ENCODE data around the gene CHID1. TPM values are rescaled to one million over a fixed set of nuclear protein-coding genes. Genes with fewer than 3 reads are reported as not detected.
A peak's percentile ranks its signal among the peaks of the same experiment; 100 is the strongest.

Gene CHID1
- polyA plus RNA-seq, 1 donor: 61.4 TPM

- DNase-seq (ENCODE audit: low read depth): no peak
Measured at GRCh38 chr11:849951-850774, 60.4 kb downstream of the CHID1 start.

GRCh38 chr11:849104-849824 lies 61.3 kb downstream of the CHID1 start:
- no peak for DNase-seq (ENCODE audit: low read depth)

- DNase-seq (ENCODE audit: low read depth): no peak
Measured at GRCh38 chr11:848380-848931, 62.2 kb downstream of the CHID1 start.

- DNase-seq (ENCODE audit: low read depth): no peak
Measured at GRCh38 chr11:847876-848275, 62.7 kb downstream of the CHID1 start.

GRCh38 chr11:846496-847098 lies 64.0 kb downstream of the CHID1 start:
- no peak for DNase-seq (ENCODE audit: low read depth)

- DNase-seq (ENCODE audit: low read depth): no peak
Measured at GRCh38 chr11:845872-846495, 64.6 kb downstream of the CHID1 start.

- peak; percentile 87 for DNase-seq (ENCODE audit: low read depth)
Measured at GRCh38 chr11:844693-845644, 65.6 kb downstream of the CHID1 start.

- DNase-seq (ENCODE audit: low read depth): no peak
Measured at GRCh38 chr11:843818-844692, 66.6 kb downstream of the CHID1 start.

GRCh38 chr11:843086-843734 lies 67.4 kb downstream of the CHID1 start:
- no peak for DNase-seq (ENCODE audit: low read depth)

- DNase-seq (ENCODE audit: low read depth): no peak
Measured at GRCh38 chr11:842370-843002, 68.1 kb downstream of the CHID1 start, which contains the start of the genes POLR2L and TSPAN4. TSS of gene POLR2L (minus strand) at chr11:842529. CDS start at chr11:842508, 21 bp downstream. TSS of gene TSPAN4 (plus strand) at chr11:842852. CDS start at chr11:850305, 7,453 bp downstream.

- DNase-seq (ENCODE audit: low read depth): no peak
Measured at GRCh38 chr11:841981-842369, 68.6 kb downstream of the CHID1 start.

GRCh38 chr11:839875-840617 lies 70.6 kb downstream of the CHID1 start:
- DNase-seq (ENCODE audit: low read depth): no peak

- DNase-seq (ENCODE audit: low read depth): no peak
Measured at GRCh38 chr11:839280-839623, 71.4 kb downstream of the CHID1 start.

GRCh38 chr11:838441-839279 lies 72.0 kb downstream of the CHID1 start:
- DNase-seq (ENCODE audit: low read depth): no peak

- no peak for DNase-seq (ENCODE audit: low read depth)
Measured at GRCh38 chr11:837990-838307, 72.7 kb downstream of the CHID1 start.

- no peak for DNase-seq (ENCODE audit: low read depth)
Measured at GRCh38 chr11:837189-837989, 73.2 kb downstream of the CHID1 start.

All from forelimb muscle (tissue), 1 donor.